ENCODE data around the gene SLC1A7.

DNA sequence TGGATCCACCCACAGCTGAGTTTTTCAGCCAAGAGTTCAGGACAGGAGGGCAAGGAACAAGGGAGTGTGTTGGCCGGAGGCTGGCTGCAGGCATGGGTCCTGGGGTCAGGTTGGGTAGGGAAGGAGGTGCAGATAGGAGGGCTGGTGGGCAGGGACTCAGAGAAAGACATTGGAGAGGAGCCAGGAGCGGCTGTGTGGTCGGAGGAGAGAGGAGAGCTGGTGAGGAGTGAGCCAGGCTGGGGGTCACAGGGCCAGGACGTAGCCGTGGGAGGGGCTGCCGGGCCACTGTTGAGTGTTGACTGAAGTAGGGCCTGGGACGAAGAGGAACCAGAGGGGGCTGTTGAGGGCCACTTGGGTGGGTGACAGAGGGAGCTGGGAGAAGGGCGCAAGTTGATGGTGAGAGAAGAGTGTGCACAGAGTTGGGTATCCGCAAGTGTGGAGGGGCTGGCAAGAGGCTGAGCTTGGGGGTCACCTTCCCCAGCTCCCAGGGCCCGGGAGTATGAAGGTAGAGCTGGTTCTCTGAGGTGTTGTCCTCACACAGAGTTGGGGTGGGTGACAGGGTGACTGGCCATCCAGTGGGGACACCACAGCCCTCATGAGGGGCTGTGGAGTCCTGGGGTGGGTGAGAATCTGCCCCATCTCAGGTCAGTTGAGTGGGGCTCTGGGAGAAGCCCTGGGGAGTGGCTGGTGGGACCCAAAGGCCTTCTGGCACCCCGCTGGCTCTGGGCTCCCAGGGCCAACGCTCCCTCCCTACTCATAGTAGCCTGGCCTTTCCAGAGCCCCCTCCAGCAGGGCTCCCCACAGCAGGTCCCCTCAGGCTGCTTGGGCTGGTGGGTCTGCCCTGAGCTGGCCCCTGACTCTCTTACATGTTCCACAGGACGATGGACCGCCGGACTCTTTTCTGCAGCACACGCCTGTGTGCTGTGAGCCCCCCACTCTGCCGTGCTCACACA, 58.5 kb downstream of the SLC1A7 start:
- TF ChIP-seq, protein P1, sequence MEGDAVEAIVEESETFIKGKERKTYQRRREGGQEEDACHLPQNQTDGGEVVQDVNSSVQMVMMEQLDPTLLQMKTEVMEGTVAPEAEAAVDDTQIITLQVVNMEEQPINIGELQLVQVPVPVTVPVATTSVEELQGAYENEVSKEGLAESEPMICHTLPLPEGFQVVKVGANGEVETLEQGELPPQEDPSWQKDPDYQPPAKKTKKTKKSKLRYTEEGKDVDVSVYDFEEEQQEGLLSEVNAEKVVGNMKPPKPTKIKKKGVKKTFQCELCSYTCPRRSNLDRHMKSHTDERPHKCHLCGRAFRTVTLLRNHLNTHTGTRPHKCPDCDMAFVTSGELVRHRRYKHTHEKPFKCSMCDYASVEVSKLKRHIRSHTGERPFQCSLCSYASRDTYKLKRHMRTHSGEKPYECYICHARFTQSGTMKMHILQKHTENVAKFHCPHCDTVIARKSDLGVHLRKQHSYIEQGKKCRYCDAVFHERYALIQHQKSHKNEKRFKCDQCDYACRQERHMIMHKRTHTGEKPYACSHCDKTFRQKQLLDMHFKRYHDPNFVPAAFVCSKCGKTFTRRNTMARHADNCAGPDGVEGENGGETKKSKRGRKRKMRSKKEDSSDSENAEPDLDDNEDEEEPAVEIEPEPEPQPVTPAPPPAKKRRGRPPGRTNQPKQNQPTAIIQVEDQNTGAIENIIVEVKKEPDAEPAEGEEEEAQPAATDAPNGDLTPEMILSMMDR (IDR thresholded peaks at IDR 0.05; ENCODE audit: low read depth, low read length, poor library complexity, severe bottlenecking): no peak
- no peak for TF ChIP-seq EZH2phosphoT487 (IDR thresholded peaks at IDR 0.05; ENCODE audit: borderline replicate concordance, low read length)
